ENCODE data around the gene ADAMTS12.
A peak's percentile ranks its signal among the peaks of the same experiment; 100 is the strongest.
"Not testable (repeated sequence)": the region's sequence is repeated elsewhere in the genome, so short reads cannot be mapped to it uniquely, and the experiment has no call there.

The ADAMTS12 gene

GRCh38 chr5:33576726-33577590, 314.8 kb downstream of the ADAMTS12 start:
- no peak for DNase-seq

- no peak for DNase-seq
Observed at GRCh38 chr5:33565324-33565723, 326.5 kb downstream of the ADAMTS12 start.

GRCh38 chr5:33563983-33564908, 327.5 kb downstream of the ADAMTS12 start:
- DNase-seq = no peak

DNA sequence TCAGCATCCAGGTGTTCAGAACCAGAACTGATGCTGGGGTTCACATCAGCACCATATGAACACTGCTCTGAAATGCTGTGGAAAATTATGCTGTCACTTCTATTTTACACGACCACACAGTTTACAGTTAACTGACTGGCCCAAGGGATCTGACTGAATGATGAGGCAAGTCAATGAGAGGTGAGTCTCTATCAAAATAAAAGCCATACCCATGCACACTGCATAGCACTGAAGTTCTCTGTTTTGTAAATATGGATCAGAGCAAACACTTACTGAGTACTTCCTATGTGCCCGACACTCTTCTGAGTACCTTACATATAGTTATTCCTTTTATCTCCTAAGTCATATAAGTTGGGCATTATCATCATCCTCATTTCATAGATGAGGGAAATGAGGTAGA, 328.3 kb downstream of the ADAMTS12 start:
- no peak for DNase-seq

DNA sequence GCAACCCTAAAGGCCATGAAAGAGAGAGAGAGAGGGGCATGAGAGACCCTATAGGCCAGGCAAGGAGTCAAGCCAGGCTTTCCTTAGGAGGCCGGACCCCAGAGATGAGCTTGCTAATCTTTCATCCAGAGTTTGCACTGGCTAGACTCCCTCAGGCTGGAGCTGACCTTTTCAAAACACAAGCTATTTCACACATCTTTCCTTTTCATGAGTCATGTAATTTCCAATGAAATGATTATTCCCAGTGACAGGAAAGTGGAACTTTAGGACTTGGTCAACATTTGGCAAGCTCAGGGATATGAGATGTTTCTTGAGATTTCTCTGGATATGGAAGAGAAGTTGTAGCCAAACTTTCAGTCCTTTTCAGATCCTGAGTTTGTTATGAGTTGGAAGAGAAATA, 333.3 kb downstream of the ADAMTS12 start:
- no peak for DNase-seq

GRCh38 chr5:33557605-33558004, 334.2 kb downstream of the ADAMTS12 start:
- DNase-seq = no peak

DNA sequence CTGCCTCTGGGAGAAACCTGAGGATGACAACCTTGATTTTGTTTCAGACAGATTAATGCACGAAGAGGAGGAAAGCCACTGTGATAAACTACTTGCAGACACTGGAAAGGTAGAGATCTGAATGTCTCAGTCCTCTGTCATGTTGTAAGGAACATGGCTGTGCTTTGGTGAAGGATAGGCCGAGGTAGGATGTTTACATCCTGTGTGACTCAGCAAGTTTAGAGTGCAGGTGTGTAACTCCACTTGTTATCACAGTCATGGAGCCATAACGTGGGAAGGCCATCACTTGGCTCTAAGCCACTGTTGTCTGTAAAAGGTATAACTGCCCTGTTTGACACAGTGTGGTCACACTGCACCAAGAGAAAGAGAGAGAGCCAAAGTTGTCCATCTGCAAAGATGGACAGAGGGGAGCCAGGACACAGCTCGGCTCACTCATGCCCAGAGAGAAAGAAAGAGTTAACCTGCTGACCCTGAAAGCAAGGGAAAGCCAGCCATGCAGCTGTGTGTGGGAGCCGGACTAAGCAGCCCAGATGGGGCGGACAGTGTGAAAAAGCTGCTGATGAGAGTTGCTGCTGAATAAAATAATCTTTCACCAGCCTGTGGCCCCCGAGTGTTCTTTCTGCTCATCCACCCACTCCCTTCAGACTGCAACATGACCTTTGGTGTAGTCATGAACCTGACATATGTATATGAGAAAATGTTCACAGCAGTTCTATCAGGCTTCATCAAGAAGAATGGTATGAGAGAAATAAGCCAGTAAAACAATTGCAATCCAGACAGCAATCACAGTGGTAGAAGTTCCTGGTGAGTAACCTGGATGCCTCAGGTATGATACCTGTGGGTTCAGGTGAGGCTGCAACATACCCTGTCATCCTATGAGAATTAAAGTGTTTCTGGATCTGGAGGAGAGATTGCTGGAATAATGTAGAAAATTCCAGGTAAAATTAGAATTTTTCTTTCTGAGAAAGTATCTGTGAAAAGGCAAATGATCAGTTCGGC, 335.2 kb downstream of the ADAMTS12 start:
- no peak for DNase-seq

- no peak for DNase-seq
Observed at GRCh38 chr5:33549982-33550567, 341.7 kb downstream of the ADAMTS12 start.

DNA sequence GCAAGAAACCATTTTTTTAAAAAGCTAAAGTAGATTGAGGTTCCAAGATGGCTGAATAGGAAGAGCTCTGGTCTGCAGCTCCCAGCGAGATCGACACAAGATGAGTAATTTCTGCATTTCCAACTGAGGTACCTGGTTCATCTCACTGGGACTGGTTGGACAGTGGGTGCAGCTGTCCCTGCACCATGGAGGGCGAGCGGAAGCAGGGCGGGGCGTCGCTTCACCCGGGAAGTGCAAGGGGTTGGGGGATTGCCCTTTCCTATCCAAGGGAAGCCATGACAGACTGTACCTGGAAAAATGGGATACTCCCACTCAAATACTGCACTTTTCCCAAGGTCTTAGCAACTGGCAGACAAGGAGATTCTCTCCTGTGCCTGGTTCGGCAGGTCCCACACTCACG, 352.0 kb downstream of the ADAMTS12 start:
- DNase-seq = not testable (repeated sequence)

DNA sequence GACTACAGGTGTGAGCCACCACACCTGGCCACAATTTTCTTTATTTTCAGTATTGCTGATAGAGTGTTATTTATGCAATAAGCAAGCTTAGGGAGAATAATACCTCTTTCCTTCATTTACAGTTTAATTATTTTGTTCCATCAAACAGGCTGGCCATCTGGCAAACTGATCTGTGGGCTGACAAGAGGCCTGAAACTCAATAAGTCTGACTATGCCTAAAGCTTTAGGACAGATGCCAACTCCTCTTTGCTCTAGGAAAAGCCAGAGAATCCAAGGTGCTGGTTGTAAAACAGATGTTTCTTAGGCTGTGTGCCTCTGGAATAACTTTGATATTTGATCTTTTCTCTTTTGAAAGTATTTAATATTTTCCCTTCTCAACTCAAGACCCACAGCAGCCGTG, 352.6 kb downstream of the ADAMTS12 start:
- peak; percentile 47 for DNase-seq

DNA sequence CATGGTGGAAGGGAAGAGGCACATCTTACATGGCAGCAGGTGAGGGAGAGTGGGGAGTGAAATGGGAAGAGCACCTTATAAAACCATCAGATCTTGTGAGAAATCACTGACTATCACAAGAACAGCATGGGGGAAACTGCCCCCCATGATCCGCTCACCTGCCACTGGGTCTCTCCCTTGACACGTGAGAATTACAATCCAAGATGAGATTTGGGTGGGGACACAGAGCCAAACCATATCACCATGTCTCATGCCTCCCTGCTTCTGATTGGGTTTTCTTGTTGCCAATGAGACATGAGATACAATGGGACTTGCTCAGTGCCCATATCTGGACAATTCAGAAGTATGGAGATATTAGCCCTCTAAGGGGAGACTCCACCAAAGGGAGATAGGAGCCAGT, 353.6 kb downstream of the ADAMTS12 start:
- no peak for DNase-seq

DNA sequence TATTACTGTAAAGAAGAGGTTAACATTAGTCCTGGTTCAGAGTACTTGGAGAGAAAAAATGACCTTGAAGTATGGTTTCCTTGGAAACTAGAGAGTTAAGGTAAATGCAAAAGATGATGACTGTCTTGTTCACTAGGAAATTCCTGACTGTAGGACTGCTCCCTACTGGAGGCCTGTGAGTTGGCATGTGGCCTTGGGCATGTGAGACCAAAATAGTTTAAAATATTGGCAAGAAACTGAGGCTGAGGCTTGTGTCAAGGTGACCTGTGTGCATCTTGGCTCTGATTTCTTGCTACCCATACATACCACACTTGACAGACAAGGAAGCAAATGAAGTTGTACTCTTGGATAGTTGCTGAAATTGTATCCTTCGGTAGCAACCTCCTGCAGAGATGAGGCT, 354.6 kb downstream of the ADAMTS12 start:
- DNase-seq = no peak

DNA sequence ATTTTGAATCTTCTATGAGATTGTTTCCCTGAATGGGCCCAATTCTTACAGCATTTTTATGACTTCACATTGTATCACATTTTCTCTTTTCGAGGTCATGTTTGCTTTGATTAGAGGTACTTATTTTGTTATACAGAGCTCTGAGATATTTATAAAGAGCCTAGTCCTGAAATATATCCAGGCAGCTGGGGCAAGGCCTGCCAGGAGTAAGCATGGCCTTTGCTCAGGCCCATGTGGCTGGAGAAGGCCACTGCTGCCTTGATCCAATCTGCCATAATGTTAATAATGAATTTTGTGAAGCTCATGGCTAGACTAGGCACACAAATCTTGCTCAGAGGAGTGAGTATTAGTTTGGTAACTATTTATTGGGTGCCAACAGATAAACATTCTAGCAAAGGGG, 355.0 kb downstream of the ADAMTS12 start:
- no peak for DNase-seq

DNA sequence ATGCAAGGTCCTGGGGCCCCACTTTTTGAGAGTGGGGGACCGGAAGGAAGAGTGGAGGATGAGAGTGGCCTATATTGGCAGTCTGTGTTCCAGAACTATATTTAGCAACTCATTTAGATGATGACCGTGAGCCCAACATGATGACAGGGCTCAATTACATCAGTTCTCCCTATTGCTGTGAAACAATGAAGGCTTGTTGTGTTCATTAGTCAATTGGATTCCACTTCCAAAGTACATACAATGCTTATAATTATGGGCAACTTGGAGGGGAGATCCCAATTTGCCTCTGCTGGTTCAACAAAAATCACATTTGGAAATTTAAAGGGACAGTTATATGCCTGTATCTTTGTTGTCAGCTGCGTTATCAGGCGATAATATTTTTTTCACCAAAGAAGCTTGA, 360.0 kb downstream of the ADAMTS12 start:
- no peak for DNase-seq

DNA sequence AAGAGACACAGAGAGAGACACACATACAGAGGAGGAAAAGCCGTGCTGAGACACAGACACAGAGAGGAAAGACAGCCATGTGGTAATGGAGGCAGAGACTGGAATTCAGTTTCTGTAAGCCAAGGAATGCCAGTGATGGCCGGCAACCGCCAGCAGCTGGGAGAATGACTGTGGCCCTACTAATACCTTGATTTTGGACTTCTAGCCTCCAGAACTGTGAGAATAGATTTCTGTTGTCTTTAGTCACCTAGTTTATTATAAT, 360.8 kb downstream of the ADAMTS12 start:
- DNase-seq = no peak

DNA sequence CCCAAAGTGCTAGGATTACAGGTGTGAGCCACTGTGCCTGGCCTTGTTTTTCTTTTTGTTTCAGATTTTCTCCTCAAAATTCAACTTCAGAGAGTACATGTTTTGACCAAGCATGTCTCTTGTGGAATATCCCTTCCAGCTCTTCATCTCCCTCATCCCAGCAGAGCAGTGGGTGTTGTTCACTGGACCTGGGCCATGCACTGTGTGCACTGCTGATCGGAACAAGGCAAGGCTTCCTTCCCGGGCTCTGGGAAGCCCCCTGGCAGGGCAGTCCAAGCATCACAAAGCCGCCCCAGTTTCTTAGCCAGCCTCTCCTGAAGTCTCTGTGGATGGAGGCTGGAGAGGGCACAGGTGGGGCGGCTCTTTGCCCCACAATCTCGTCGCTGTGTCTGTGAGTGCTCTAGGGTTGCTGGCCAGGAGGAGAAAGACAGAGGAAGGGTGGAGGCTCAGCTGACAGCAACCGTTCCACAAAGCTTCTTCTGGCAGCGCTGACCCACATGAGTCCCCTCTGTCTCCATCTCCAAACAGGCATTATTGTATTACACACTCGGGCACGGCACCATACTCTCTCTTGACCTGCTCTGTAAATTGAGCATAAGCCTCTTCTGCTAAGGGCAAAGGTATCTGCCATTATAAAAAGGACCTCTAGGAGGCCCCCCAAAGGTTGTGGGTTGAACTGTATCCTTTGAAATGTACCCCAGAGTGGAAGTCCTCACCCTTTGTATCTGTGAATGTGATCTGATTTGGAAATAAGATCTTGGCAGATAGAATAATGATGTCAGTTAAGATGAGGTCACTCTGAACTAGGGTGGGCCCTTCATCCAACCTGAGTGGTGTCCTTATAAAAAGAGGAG, 361.4 kb downstream of the ADAMTS12 start:
- no peak for DNase-seq

DNA sequence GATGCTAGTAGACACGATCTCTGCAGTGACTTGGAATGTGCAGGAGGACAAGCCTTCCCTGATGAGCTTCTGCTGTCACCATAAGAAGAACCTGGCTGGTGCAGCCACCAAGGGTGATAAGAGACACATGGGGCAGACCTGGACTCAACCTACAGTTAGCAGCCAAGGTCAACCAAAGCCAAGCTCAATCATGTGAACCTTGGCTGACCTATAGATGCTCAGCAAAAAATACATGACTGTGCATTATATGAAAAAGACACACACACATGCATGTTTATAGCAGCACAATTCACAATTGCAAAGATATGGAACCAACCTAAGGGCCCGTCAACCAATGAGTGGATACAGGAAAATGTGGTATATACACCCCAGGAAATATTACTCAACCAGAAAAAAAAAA, 364.1 kb downstream of the ADAMTS12 start:
- no peak for DNase-seq

DNA sequence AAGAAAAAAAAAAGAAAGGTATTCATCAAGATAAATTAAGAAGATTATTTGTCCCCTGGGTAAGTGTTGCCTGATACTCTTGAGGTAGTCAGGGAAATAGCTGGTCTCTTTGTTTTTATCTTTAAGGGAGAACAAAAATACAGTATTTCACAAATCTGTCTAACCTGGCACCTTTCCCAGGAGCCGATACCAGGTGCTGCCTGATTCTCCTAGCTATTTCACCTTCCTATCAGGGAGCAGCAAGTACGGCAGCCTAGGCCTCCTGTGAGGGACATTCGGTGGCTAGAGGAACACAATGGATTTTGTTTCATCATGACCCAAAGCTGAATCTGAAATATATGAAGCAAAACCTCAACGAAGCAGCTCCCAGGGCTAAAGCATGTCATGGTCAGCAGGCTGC, 365.0 kb downstream of the ADAMTS12 start:
- no peak for DNase-seq

GRCh38 chr5:33524476-33524875, 367.3 kb downstream of the ADAMTS12 start:
- DNase-seq = no peak

DNA sequence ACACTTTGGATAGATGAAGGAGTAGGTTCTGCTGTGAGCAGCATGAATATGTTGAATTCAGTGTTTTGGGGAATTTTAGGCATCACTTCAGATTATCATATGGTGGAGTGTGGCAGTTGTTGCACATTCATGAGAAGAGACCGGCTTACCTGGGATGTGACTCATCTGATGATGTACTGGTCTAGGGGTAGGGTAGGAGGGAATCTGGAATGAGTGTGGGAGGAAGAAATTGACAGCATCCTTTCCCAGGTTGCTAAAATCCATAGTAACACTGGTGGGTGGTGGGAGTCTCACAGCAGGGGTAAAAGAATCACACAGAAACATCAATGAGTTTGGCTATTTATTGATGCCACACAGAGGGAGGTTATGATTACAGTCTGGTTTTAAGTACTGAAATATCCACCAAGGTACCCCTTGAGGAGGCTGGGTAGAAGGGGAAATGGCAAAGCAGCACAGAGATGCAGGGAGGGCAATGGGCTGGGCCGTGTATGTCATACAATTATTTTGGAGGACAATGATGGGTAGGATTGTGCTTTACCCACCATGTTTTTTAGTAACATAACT, 368.5 kb downstream of the ADAMTS12 start:
- DNase-seq = no peak

DNA sequence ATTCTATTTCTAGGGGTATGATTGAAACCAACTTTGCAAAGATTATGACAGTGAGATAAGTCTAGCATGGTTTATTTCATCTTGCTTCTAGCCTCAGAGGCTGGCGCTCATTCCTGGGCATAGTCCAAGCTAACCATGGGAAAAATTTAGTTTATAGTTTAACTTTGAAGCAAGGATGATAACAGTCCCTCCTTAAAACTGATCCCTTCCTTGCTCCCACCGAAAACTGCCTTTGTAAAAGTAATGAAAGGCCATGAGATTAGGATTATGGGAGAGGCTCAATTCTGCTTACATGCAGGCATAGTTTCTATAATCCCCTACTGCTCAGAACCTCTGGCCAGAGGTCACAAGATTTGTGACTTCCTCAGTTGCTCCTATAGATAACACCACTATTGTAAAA, 375.4 kb downstream of the ADAMTS12 start:
- no peak for DNase-seq

Measured in NCI-H524 treated with DMSO at 0.1 percent for 48 hours (cell line).